Neuronal stem cell (in vitro differentiated cells): Measurements from ENCODE around the gene CHAD.
A peak's percentile ranks its signal among the peaks of the same experiment; 100 is the strongest.

ENCODE experiments used
- DNase-seq: peaks from one replicate; pipeline ENCODE4 v3.0.0-alpha.2; 2013; ENCODE audit warnings: low spot score
- H2AFZ ChIP-seq: one replicate; pipeline ENCODE4 v1.6.1; 2013; ENCODE audit warnings: mild to moderate bottlenecking, low read length, inconsistent platforms
- H2AK5ac ChIP-seq: 2 replicates; pipeline ENCODE4 v1.6.1; 2013; ENCODE audit warnings: low read depth, mild to moderate bottlenecking, inconsistent platforms, low read length, moderate library complexity, mixed read lengths
- H2BK120ac ChIP-seq: 2 replicates; pipeline ENCODE4 v1.6.1; 2013; ENCODE audit warnings: low read depth, mild to moderate bottlenecking, inconsistent platforms, low read length, moderate library complexity, mixed read lengths
- H2BK12ac ChIP-seq: one replicate; pipeline ENCODE4 v1.6.1; 2013; ENCODE audit warnings: low read length, inconsistent platforms
- H2BK15ac ChIP-seq: 2 replicates; pipeline ENCODE4 v1.6.1; 2013; ENCODE audit warnings: mild to moderate bottlenecking, low read length, inconsistent platforms, mixed read lengths
- H2BK5ac ChIP-seq: one replicate; pipeline ENCODE4 v1.6.1; 2013; ENCODE audit warnings: inconsistent platforms, mild to moderate bottlenecking, low read length, moderate library complexity
- H3K14ac ChIP-seq: one replicate; pipeline ENCODE4 v1.6.1; 2013; ENCODE audit warnings: low read length, inconsistent platforms
- H3K18ac ChIP-seq: 2 replicates; pipeline ENCODE4 v1.6.1; 2013; ENCODE audit warnings: low read length, inconsistent platforms
- H3K23ac ChIP-seq: 2 replicates; pipeline ENCODE4 v1.6.1; 2013; ENCODE audit warnings: low read depth, mild to moderate bottlenecking, mixed read lengths, low read length, inconsistent platforms; ENCODE audit not compliant: poor library complexity
- H3K27ac ChIP-seq: replicated peaks from 3 replicates; pipeline ENCODE4 v1.5.1; 2013; ENCODE audit warnings: low read length, inconsistent platforms
- H3K27me3 ChIP-seq, 3 experiments: 2 replicates each; pipeline ENCODE4 v1.6.1; 2013; ENCODE audit warnings: low read length in 3 of 3, mild to moderate bottlenecking in 2 of 3, inconsistent platforms in 1 of 3, low read depth in 1 of 3, mixed read lengths in 1 of 3, moderate library complexity in 1 of 3; ENCODE audit not compliant: control insufficient read depth in 3 of 3, insufficient read depth in 3 of 3
- H3K36me3 ChIP-seq, 2 donors: replicated peaks in 1 of 2; 2 replicates each; pipeline ENCODE4 v1.6.1; 2013; ENCODE audit warnings: low read length in 2 of 2; ENCODE audit not compliant: control insufficient read depth in 2 of 2, insufficient read depth in 2 of 2
- H3K4ac ChIP-seq: 2 replicates; pipeline ENCODE4 v1.6.1; 2013; ENCODE audit warnings: inconsistent platforms, mild to moderate bottlenecking, low read length, moderate library complexity
- H3K4me1 ChIP-seq, 2 donors: 1 replicate in 1 of 2; 2 replicates in 1 of 2; pipeline ENCODE4 v1.6.1; 2013; ENCODE audit warnings: low read length in 2 of 2, low read depth in 1 of 2; ENCODE audit not compliant: control insufficient read depth in 2 of 2, insufficient read depth in 1 of 2
- H3K4me2 ChIP-seq: one replicate; pipeline ENCODE4 v1.6.1; 2013; ENCODE audit warnings: mild to moderate bottlenecking, low read length, inconsistent platforms; ENCODE audit not compliant: insufficient read depth, poor library complexity, severe bottlenecking
- H3K4me3 ChIP-seq, 2 donors: 2 replicates each; pipeline ENCODE4 v1.5.1; 2013; ENCODE audit warnings: low read length in 2 of 2, mild to moderate bottlenecking in 2 of 2, inconsistent platforms in 1 of 2, moderate library complexity in 1 of 2
- H3K79me1 ChIP-seq: one replicate; pipeline ENCODE4 v1.6.1; 2013; ENCODE audit warnings: low read depth, mild to moderate bottlenecking, inconsistent platforms, low read length, moderate library complexity
- H3K9ac ChIP-seq: one replicate; pipeline ENCODE4 v1.6.1; 2013; ENCODE audit warnings: mild to moderate bottlenecking, low read depth, low read length, inconsistent platforms; ENCODE audit not compliant: poor library complexity
- H3K9me3 ChIP-seq, 2 donors: replicated peaks in 1 of 2; 2 replicates each; pipeline versions ENCODE3 to v1.6.1; 2013; ENCODE audit warnings: low read length in 2 of 2, mild to moderate bottlenecking in 2 of 2, inconsistent platforms in 1 of 2, low read depth in 1 of 2, mixed read lengths in 1 of 2, moderate library complexity in 1 of 2; ENCODE audit not compliant: control insufficient read depth in 2 of 2, insufficient read depth in 1 of 2
- H4K8ac ChIP-seq: one replicate; pipeline ENCODE4 v1.6.1; 2013; ENCODE audit warnings: low read depth, mild to moderate bottlenecking, inconsistent platforms, low read length, moderate library complexity
- H4K91ac ChIP-seq: one replicate; pipeline ENCODE4 v1.6.1; 2013; ENCODE audit warnings: low read length, low read depth, mild to moderate bottlenecking, inconsistent platforms; ENCODE audit not compliant: poor library complexity
- WGBS, 2 donors: extraction: QIAGEN DNeasy Blood & Tissue Kit; methylation state at CpG; one replicate each; pipeline ENCODE4 v1.1.7; 2013; ENCODE audit warnings: missing lambda C conversion rate in 2 of 2, mixed read lengths in 1 of 2; ENCODE audit not compliant: insufficient read length in 2 of 2, insufficient replicate concordance in 1 of 2; ENCODE audit errors: extremely low coverage in 2 of 2; 5-methylcytosine and 5-hydroxymethylcytosine counted together

The CHAD gene

GRCh38 chr17:50464736-50465135 lies 3.9 kb downstream of the CHAD start:
- Histone ChIP-seq H3K18ac (peak overlapping the region; percentile 31), H3K4ac (no peak overlapping the region), H2BK5ac (no peak overlapping the region), H2BK12ac (no peak overlapping the region), H3K23ac (no peak overlapping the region), H2AFZ (no peak overlapping the region), H2BK120ac (no peak overlapping the region), H3K9me3 (peaks cover 4 to 8% of the 10 kb centered on the region in 2 donors), H3K27me3 (peaks cover 14 to 50% (median 33%) of the 10 kb centered on the region in 3 experiments), H3K79me1 (no peaks in the 10 kb centered on the region), H2BK15ac (no peak overlapping the region), H4K8ac (no peak overlapping the region), H3K9ac (no peak overlapping the region), H3K27ac (no peak overlapping the region), H3K14ac (no peak overlapping the region), H2AK5ac (peak overlapping the region; percentile 63), H3K36me3 (no peaks in the 10 kb centered on the region), H3K4me1 (peaks cover 0 to 4% of the 10 kb centered on the region in 2 donors), H4K91ac (no peak overlapping the region), H3K4me3 (no peak overlapping the region), H3K4me2 (no peak overlapping the region)
- no peak for DNase-seq
- no CpG with 5 or more reads among the region's 4 CpGs for WGBS, 2 donors

- H3K4ac ChIP-seq, result no peak overlapping the region
- no peak overlapping the region for H3K4me2 ChIP-seq
- WGBS, 2 donors, result no CpG with 5 or more reads among the region's 3 CpGs
- no peak overlapping the region for H2BK12ac ChIP-seq
- no peak overlapping the region for H2AFZ ChIP-seq
- H3K9ac ChIP-seq, result no peak overlapping the region
- no peak overlapping the region for H3K4me3 ChIP-seq
- peaks cover 4 to 8% of the 10 kb centered on the region in 2 donors for H3K9me3 ChIP-seq
- H3K27ac ChIP-seq, result no peak overlapping the region
- no peaks in the 10 kb centered on the region for H3K36me3 ChIP-seq
- no peak for DNase-seq
- no peak overlapping the region for H4K8ac ChIP-seq
- no peak overlapping the region for H3K14ac ChIP-seq
- H3K79me1 ChIP-seq, result no peaks in the 10 kb centered on the region
- no peak overlapping the region for H2BK5ac ChIP-seq
- no peak overlapping the region for H2BK120ac ChIP-seq
- no peak overlapping the region for H3K23ac ChIP-seq
- no peak overlapping the region for H4K91ac ChIP-seq
- no peak overlapping the region for H2BK15ac ChIP-seq
- H3K27me3 ChIP-seq, result peaks cover 10 to 44% (median 26%) of the 10 kb centered on the region in 3 experiments
- H3K4me1 ChIP-seq, result peaks cover 0 to 4% of the 10 kb centered on the region in 2 donors
- no peak overlapping the region for H3K18ac ChIP-seq
- no peak overlapping the region for H2AK5ac ChIP-seq
These were observed 4.6 kb downstream of the CHAD start for GRCh38 chr17:50464121-50464520.

DNA sequence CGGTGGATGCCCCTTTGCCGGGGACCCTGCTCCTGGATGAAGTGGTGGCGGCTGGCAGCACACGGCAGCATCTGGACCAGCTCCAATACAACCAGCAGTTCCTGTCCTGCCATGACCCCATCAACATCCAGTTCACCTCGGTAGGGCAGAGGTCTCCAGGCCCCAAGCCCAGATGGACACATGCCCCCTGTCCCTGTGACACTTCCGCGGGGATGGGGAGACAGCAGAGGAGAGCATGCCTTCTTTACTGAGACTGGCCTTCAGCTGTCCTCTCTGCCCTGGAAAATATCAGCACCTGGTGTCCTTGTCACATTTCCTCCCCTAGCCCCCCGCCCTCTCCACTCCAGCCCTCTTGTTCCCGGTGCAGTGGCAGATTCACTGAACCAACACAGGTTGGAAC lies 6.2 kb downstream of the CHAD start:
- no peak overlapping the region for H4K91ac ChIP-seq
- no peak overlapping the region for H2AK5ac ChIP-seq
- no peak overlapping the region for H3K27ac ChIP-seq
- DNase-seq, result no peak
- H3K36me3 ChIP-seq, result no peaks in the 10 kb centered on the region
- H3K4ac ChIP-seq, result no peak overlapping the region
- H3K18ac ChIP-seq, result no peak overlapping the region
- H3K9me3 ChIP-seq, result peaks cover under 1 to 2% of the 10 kb centered on the region in 2 donors
- H2BK120ac ChIP-seq, result no peak overlapping the region
- H2BK15ac ChIP-seq, result no peak overlapping the region
- H3K4me1 ChIP-seq, result no peaks in the 10 kb centered on the region
- no peak overlapping the region for H3K23ac ChIP-seq
- no peak overlapping the region for H3K4me2 ChIP-seq
- H2AFZ ChIP-seq, result no peak overlapping the region
- H3K79me1 ChIP-seq, result no peaks in the 10 kb centered on the region
- no peak overlapping the region for H2BK12ac ChIP-seq
- H4K8ac ChIP-seq, result no peak overlapping the region
- H3K4me3 ChIP-seq, result no peak overlapping the region
- no CpG with 5 or more reads among the region's 9 CpGs for WGBS, 2 donors
- H2BK5ac ChIP-seq, result no peak overlapping the region
- H3K14ac ChIP-seq, result no peak overlapping the region
- peaks cover 0 to 30% (median 10%) of the 10 kb centered on the region in 3 experiments for H3K27me3 ChIP-seq
- peak overlapping the region; percentile 63 for H3K9ac ChIP-seq

GRCh38 chr17:50461550-50462132 lies 7.0 kb downstream of the CHAD start:
- Histone ChIP-seq H3K79me1 (no peaks in the 10 kb centered on the region), H4K91ac (no peak overlapping the region), H2BK5ac (no peak overlapping the region), H2BK15ac (no peak overlapping the region), H3K9ac (peak overlapping the region; percentile 65), H2AK5ac (no peak overlapping the region), H2AFZ (no peak overlapping the region), H3K18ac (no peak overlapping the region), H3K27me3 (peaks cover 0 to 22% (median 2%) of the 10 kb centered on the region in 3 experiments), H3K4ac (no peak overlapping the region), H3K36me3 (no peaks in the 10 kb centered on the region), H3K4me1 (no peaks in the 10 kb centered on the region), H2BK120ac (no peak overlapping the region), H3K23ac (no peak overlapping the region), H3K4me3 (no peak overlapping the region), H2BK12ac (no peak overlapping the region), H3K14ac (peak overlapping the region; percentile 77), H3K27ac (no peak overlapping the region), H4K8ac (no peak overlapping the region), H3K9me3 (peaks cover 0 to 2% of the 10 kb centered on the region in 2 donors), H3K4me2 (no peak overlapping the region)
- no peak for DNase-seq
- WGBS, 2 donors, result no CpG with 5 or more reads among the region's 14 CpGs
